DND-41 (cell line): ENCODE results near the gene MRPL54.

Experiments
- EZH2 ChIP-seq: IDR thresholded peaks from 3 replicates; pipeline ENCODE4 v1.6.1; 2012; ENCODE audit warnings: borderline replicate concordance, low read depth, mild to moderate bottlenecking, moderate library complexity, low read length, inconsistent platforms; ENCODE audit not compliant: severe bottlenecking
- TF ChIP-seq, protein P1 (sequence below): IDR thresholded peaks from 2 replicates; pipeline ENCODE4 v1.5.1; 2012; ENCODE audit warnings: borderline replicate concordance, low read length, moderate library complexity, mild to moderate bottlenecking; ENCODE audit not compliant: poor library complexity, severe bottlenecking; ENCODE audit errors: extremely low read depth

- no peak for TF ChIP-seq EZH2
- TF ChIP-seq, protein P1, sequence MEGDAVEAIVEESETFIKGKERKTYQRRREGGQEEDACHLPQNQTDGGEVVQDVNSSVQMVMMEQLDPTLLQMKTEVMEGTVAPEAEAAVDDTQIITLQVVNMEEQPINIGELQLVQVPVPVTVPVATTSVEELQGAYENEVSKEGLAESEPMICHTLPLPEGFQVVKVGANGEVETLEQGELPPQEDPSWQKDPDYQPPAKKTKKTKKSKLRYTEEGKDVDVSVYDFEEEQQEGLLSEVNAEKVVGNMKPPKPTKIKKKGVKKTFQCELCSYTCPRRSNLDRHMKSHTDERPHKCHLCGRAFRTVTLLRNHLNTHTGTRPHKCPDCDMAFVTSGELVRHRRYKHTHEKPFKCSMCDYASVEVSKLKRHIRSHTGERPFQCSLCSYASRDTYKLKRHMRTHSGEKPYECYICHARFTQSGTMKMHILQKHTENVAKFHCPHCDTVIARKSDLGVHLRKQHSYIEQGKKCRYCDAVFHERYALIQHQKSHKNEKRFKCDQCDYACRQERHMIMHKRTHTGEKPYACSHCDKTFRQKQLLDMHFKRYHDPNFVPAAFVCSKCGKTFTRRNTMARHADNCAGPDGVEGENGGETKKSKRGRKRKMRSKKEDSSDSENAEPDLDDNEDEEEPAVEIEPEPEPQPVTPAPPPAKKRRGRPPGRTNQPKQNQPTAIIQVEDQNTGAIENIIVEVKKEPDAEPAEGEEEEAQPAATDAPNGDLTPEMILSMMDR: no peak
Observed at GRCh38 chr19:3790209-3790734, 27.8 kb downstream of the MRPL54 start.
